Bone marrow (tissue), 2 donors: ENCODE measurements around the gene HOXA10.
A peak's percentile ranks its signal among the peaks of the same experiment; 100 is the strongest.

ENCODE experiments used
- DNase-seq, 2 donors: peaks; one replicate each; lab custom pipeline; 2025; lab: John Stamatoyannopoulos, UW

HOXA10 gene

DNA sequence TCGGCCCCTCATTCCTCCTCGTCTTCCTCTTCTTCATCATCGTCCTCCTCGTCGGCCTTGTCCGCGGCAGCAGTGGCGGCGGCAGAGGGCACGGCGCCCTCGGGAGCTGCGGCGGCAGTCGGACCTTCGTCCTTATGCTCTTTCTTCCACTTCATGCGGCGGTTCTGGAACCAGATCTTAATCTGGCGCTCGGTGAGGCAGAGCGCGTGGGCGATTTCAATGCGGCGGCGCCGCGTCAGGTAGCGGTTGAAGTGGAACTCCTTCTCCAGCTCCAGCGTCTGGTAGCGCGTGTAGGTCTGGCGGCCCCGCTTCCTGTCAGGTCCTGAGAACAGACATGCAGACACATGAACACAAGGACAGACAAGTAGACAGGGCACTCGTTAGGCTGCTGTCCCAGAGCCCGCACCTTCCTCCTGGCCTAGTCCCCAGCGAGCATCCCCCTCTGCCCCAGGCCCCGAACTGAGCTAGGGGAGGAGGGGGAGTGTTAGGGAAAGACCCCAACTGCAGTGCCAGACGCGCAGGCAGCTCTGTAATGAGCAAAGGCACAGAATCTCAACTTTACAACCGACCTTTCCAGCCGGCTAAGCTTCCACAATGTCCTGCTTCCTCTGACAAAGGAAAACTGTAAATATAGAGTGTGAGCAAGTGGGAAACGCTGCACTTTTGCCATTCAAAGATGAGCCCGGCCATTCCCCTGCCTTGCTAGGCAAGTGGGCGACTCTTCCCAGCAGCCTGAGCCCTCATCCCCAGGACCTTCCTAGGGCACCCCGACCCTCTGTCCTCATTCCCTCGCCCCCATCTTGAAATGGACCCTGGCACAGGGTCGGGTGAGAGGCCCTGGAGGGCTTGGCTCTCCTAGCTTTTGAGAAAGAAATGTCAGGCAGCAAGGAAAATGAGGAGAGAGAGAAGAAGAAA is 19.0 kb downstream of the HOXA10 start:
- DNase-seq, result no peak

DNA sequence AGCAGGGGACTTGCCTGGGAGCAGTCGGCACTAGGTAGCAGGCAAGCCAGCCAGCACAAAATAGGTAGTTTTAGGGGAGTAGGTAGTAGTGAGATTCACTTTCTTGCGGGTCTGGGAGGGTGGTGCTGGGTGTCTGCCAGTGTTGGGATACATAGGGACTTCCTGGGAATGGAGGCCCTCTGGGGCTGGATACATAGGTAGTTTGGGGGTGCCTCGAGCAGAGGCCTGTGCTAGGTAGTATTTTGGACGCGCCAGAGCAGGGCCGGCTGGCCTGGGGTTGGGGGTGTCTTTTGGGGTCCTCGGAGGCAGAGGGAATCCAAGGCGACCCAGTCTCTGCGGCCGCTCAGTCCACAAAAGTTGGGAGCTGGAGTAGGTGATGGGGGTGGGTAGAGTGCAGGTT is 19.8 kb downstream of the HOXA10 start:
- DNase-seq, result no peak

DNA sequence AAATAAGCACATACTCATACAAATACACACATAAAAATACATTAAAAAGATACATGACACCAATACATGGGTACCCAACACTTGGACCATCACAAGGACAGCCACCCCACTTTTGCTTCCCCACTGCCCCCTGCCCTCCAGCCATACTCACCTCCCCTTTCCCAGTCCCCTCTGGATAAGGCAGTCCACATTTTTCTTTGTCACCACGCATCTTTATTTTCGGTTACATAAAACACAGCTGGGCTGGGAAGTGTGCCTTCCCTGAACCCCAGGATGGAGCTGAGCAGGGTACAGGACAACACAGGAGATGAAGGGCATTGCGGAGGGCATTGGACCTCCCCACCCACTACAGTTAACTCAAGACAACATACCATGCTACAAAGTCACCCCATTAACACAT is 20.6 kb downstream of the HOXA10 start:
- no peak for DNase-seq

DNA sequence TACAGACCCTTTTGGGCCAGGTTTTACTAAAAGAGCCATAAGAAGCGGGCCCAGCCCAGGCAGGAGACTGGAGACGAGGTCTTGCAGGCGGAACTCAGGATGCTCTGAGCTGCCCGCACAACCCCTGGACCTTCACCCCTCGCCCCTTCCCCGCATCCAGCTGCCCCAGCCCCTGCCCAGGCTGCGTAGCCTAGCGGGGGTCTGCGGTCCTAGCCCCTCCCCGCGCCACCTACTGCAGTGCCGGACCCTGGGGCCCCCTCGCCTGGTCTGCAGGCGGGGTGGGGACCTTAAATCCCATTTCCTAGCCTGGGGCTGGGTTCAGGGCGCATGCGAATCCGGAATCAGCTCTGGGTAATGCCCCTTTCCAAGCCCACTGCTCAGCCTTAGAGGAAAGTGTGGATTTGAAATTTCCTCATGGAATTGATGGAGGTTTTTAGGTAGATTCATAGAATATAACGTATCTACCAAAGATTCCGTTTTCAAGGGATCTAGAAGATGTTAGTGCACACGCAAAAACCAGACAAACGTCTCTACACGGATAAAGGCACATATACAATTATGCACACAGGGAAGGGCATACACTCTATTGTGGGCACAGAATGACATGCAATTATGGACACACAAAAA is 21.2 kb downstream of the HOXA10 start:
- DNase-seq, result no peak

DNA sequence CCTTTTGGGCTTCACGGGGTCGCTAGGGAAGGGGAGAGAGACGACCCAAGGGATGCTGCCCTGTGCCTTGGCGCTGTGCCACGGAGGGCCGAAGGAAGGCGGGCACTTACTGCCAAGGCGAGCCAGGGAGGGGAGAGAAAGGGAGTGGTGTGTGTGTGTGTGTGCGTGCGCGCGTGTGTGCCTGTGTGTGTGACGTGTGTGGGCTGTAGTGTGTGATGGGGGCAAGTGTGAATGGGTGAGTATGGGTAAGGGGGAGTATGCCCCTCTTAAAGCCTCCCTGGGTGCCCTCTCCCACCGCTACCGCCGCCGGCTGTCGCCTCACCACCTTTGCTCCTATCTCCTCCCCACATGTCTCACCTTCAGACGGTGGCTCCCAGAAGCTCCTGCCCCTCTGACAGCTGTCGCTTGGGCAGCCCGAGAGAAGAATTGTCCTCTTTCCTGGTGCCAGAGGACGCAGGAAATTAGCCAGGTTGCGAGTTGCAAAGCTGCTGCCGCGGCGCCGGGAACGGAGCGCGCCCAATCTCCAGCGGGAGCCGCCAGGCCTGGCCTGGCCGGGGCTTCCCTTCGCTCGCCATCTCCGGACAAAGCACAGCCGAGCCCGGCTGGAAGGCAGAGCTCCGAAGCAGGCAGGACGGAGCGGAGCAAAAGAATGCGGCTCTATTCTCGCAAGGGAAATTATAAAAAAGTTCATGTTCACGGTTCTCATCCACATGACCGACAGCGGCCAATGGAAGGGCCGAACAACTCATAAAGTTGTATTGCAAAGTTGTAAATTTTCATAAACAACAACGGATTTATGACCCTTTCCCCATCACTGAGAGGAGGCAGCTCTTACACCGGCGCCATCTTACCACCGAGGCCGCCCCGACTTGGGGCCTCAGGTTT is 21.9 kb downstream of the HOXA10 start, which contains the start of gene HOXA3:
HOXA3 (minus strand) TSS at position 653 of the 885 bp plus-strand sequence. CDS start 41,943 bp downstream, outside the sequence.
- DNase-seq, result peak in 1 of 2 donors; percentile 26

DNA sequence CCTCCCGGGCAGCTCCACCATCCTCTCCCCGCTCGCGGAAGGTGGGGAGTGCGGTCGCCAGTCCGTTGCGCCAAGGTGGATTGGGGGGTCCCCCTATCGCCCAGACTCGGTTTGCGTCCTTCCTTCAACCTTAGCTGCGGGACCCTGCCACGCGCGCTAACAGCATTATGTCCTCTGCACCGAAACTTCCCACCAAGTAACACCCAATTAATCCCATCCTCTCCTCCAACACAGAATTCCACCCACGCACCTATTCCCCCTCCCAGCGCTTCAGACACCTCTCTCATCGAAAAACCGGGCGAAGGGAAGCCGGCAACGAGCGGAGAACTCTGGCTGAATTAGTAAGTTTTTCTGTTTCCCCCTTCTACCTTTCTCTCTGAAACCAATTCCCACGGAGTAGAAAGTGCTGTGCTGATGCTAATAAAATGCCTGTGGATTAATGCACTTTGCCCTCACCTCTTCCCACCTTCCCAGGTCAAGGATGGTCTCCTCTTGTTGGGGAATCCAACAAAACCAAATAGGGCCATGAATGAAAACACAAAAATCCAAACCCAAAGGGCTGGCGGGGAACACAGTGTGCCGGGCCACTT is 22.7 kb downstream of the HOXA10 start:
- DNase-seq, result no peak

DNA sequence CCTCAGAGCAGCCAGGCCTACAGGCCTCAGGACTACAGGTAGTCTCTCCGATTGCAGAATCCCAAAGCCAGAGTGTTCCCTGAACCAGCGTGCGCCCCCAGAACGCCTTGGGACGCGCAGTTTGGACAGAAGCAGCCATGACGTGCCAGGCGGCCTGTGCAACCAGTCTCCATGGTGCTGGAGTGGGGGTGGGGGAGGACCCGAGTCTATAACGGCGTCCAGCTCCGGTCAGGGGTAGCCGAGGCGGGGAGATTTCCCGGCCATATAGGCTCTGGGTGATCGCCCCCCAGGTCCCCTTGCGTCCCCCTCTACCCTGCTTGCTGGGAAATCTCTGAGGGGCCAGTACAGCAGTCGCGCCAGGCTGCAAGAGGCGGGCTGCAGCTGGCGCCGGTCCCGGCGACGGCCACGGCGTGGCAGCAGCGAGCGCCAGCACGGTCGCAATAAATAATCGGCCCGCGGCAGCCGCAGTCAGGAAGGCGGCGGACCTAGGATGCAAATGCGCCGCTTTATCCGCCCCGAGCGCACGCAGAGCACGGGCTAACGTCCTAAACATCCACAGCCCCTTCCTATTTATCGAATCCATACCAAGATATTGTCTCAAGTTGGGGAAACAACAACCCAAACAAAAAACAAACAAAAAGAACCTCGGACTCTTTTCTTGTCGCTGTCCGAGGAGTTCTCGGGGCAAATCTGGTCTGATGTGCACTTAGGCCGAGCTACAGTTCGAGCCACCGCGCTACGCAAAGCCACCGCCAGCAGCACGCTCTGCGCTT is 23.4 kb downstream of the HOXA10 start:
- DNase-seq, result peak in 1 of 2 donors; percentile 25

DNA sequence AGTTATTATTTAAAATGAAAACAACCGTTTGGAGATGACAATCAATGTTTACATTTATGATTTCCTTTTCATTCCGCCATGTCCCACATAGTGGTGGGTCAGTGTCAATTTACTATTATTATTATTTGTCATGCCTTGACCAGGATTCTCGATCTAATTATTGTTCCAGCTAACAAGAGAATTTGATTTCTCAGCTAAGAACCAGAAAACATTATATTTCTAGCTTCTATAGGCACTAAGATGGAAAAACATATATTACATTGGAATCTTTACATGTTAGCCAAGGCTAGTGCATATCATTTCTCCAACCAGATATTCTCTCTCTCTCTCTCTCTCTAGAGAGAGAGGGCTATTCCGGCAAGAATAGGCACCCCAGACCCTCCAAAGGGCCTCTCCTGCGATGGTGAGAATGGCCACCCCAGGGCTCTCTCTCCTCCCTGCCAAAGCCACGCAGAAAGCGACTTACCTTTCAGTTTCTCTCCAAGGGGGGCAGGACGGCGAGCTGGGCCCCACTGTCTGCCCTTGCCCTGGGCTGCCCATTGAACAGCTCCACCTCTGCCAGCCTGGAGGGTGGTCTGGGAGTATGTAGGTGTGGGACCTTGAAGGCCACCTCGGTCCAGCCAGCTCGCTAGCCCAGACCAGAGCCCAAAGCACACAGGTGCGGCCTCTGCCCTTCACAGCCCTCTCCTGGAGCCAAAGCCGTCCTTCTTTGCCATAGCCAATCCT is 24.1 kb downstream of the HOXA10 start:
- no peak for DNase-seq

DNA sequence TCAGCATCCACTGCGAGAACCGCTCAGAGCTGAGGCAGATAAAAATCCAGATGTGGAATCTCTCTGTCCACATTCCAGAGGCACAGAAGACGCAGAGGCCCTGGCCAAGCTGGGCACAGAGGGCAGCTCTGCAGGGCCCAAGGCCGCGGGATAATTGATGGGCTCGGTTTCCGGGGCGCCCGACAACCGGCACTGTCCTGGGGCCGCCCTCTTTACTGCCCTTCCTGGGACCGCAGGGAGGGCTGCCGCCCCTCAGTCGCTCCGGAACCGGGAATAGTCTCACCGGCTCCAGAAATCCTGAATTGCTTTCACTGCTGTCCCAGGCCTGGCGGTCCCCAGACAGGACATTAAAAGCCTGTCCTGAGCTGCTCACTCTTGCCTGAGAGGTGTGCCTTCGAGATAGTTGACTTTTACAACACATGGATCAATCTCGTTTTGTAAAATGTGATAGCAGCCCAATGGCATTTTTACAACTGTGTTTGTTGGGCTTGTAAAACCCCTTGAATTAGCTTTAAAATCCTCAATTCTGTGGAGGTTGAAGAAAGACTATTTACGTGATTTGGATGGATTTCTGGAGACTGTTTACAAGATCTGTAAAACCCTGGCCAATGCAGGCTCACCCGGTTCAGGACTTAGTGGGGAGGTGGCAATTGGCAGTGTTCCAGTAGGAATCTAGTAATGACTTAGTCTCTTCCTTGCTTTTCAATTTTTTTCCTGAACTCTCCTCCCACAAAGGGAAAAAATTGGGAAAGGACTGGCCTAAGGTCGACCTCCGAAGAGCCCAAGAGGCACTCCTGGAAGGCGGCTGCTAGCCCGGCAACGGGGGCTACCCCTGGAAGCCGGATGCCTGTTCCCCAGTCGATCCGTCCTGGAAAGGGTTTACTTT is 25.1 kb downstream of the HOXA10 start:
- no peak for DNase-seq

DNA sequence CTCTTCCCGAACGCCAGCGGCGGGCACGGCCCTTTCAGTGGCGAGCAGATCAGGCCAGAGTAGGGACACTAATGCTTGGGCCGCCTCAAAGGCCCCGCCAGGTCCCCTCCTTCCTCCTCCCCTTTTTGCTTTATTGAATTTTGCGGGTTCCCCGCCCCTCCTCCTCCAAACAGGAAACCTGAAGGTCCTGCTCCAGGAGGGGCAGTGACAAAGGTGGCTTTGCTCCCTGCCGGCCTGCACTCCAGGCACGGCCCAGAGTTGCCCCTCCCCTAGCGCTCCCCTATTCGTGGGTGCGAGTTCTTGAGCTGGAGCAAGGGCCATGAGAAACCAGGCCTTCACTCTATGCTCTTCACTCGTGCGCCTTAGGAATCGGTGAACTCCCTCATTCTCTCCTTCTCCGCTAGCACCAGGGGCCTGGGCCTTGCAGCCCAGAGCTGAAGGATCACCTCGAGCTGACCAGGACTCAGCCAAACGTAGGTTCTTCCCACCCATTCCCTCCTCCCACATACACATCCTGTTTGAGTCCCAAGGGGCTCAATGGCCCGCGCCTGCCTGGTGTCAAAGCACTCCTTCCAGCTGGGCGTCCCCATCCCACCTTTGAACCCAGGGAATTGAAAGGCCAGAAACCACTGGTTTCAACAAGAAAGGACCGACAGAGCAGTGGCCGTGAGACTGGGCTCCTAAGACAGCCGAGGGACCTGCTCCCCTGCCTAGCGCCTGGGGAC is 25.9 kb downstream of the HOXA10 start:
- no peak for DNase-seq

DNA sequence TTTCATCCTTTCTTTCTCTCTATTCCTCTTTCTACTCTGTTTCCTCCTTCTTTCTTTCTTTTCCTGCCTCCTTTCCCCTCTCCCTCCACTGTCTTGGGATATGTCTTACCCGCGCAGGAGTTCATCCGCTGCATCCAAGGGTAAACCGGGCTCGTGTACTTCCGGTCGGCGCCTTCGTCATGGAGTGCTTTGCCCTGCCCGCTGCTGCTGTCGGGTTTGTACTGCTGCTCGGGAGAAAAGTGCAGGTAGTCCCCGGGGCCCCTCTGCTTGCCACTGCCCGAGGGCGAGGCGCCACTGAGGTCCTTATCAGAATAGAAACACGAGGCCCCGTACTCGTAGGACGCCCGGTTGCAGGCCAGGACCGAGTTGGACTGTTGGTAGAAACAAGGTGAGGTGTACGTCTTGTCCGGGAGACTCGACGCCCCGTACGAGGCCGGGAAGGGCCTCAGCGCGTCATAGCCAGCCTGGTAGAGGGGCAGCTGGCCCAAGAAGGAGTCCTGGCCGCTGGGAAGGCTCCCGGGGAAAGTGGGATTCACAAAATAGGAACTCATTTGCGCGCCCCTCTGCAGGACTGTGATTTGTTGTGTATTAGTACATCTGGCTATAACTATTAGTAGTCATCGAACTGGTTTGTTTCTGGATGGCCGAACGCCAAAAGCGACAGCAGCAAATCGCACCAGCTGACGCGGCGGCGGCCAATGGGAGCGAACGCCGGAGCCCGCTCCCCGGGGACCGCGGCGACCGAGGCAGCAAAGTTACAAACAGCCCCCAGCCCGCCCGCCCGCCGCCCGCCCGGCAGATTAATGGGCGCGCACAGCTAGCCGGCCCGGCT is 26.7 kb downstream of the HOXA10 start, which contains the start of gene HOXA6:
HOXA6 (minus strand) TSS at position 576 of the 832 bp plus-strand sequence; CDS start at position 551, 25 bp downstream.
- no peak for DNase-seq

DNA sequence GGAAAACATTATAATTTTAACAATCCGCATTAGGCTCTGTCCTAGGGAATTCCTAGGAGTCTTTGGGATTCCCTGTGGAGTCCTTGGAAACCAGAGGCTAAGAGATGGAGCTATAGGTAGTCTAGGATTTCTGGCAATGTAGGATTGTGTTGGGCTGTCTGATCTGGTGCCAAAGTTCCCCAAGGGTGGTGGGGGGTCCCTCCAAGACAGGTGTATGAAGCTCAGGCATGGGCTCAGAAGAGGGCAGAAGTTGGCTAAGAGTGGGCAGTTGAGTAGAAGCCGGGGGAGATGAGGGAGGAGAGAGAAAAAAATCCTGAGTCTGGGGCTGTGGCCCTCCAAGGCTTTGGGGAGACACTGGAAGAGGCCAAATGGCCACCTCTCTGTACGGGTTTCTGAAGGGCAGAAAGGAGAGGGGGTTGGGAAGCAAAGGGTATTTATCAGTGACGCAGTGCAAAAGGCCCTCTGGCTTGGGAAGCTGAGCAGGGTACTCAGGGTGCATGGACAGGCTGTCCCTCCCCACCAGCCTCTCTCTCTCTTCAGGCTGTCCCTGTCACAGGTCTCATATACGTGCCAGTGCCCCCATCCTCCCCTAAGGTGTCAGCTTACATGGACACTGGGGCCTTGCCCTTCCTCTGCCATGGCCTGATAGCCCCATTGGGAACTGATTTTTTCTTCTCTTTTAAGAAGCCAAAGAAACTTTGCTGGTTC is 27.5 kb downstream of the HOXA10 start:
- no peak for DNase-seq

DNA sequence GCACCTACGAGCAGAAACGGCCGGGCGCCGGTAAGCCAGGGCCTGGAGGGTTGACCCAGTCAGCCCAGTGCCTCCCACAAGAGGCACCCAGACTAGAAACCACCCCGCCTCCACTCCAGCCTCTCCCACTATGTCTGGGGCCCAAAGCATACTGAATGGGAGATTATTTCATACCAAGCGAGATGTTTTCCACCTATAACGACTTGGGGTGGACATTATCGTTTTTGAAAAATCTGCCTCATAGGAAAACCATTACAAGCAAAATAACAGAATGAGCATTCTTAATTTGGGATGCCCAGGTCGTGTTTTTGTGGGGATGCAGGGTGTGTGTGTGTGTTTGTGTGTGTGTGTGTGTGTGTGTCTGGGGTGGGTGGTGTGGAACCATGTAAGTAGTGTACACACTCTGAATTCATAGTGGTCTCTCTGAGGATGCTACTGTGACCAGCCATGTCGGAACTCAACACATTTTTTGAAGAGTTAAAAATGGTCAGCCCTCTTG is 28.2 kb downstream of the HOXA10 start:
- no peak for DNase-seq

DNA sequence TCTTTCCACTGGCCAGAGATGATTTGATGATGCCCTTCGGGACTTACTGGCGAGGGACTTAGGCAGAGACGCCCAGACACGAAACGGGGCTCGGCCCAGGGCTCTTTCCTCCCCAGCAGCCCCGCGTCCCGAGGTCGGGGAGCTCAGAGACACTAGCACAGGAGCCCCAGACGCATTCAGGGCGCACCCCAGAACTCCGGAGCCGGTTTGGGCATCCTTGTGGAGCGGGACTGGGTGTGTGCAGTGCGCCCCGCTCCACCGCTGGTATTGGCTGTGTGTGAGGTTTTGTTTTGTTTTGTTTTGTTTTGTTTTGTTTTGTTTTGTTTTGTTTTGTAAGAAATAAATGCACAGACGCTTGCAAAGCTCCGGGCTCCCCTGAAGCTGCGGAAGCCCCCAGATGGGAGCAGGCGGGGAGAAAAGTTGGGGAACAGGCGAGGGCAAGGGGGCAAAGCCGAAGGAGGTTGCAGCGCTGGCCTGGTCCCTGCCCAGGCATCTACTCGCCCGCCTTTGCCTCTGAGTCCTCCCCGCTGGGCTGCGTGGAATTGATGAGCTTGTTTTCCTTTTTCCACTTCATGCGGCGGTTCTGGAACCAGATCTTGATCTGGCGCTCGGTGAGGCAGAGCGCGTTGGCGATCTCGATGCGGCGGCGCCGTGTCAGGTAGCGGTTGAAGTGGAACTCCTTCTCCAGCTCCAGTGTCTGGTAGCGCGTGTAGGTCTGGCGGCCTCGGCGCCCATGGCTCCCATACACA is 28.8 kb downstream of the HOXA10 start:
- DNase-seq, result no peak

DNA sequence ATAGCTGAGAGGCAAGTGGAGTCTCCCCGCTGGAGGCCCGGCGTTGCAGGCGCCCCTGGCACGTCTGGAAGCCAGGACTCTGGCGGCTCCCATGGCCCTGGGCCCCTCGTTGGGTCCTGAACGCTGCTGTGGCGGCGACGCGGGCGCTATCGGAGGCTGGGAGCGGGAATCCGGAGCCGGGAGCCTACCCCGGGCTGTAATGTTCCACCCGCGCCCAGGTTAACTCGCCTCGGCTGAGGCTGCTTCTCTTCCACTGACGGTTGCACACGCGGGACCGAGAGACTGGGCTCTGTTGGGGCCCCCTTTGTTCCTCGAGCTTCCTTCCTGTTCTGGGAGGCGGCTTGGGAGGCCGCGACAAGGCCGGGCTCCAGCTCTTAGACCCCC is 29.3 kb downstream of the HOXA10 start:
- no peak for DNase-seq
